Kidney epithelial cell (primary cell): ENCODE results near the gene DPCD. TPM values are rescaled to one million over a fixed set of nuclear protein-coding genes. Genes with fewer than 3 reads are reported as not detected.

ENCODE experiments used
- DNase-seq: peaks from one replicate; pipeline ENCODE4 v3.0.0-alpha.2; 2010; ENCODE audit warnings: low read depth
- H3K27me3 ChIP-seq: 2 replicates; pipeline ENCODE4 v1.6.0; 2011; ENCODE audit warnings: low read length; ENCODE audit not compliant: control insufficient read depth, insufficient read depth
- H3K36me3 ChIP-seq: 2 replicates; pipeline ENCODE4 v1.5.1; 2011; ENCODE audit warnings: low read length; ENCODE audit not compliant: control insufficient read depth, insufficient read depth
- H3K4me3 ChIP-seq: 2 replicates; pipeline ENCODE4 v1.5.1; 2011; ENCODE audit warnings: low read depth, mild to moderate bottlenecking, control low read depth, low read length
- total RNA-seq: library from RNA; depleted of rRNA; stranded (reverse); fragments of >200 nt; gene quantifications from 2 replicates; pipeline ENCODE4 v1.2.3, GENCODE V29; 2015
- TF ChIP-seq, protein P1 (sequence below): IDR thresholded peaks from 2 replicates; pipeline ENCODE4 v1.5.1; 2011; ENCODE audit warnings: mild to moderate bottlenecking, moderate library complexity, low read length, control low read depth, inconsistent platforms; ENCODE audit not compliant: insufficient read depth, poor library complexity, severe bottlenecking

The DPCD gene
- total RNA-seq, 1 donor from 2014 or later: 51.4 TPM

- DNase-seq: no peak
- Histone ChIP-seq H3K36me3 (no peaks in the 10 kb centered on the region), H3K4me3 (no peak overlapping the region), H3K27me3 (no peaks in the 10 kb centered on the region)
- TF ChIP-seq, protein P1, sequence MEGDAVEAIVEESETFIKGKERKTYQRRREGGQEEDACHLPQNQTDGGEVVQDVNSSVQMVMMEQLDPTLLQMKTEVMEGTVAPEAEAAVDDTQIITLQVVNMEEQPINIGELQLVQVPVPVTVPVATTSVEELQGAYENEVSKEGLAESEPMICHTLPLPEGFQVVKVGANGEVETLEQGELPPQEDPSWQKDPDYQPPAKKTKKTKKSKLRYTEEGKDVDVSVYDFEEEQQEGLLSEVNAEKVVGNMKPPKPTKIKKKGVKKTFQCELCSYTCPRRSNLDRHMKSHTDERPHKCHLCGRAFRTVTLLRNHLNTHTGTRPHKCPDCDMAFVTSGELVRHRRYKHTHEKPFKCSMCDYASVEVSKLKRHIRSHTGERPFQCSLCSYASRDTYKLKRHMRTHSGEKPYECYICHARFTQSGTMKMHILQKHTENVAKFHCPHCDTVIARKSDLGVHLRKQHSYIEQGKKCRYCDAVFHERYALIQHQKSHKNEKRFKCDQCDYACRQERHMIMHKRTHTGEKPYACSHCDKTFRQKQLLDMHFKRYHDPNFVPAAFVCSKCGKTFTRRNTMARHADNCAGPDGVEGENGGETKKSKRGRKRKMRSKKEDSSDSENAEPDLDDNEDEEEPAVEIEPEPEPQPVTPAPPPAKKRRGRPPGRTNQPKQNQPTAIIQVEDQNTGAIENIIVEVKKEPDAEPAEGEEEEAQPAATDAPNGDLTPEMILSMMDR: no peak
These were observed 30.8 kb downstream of the DPCD start for GRCh38 chr10:101618871-101619270.

DNA sequence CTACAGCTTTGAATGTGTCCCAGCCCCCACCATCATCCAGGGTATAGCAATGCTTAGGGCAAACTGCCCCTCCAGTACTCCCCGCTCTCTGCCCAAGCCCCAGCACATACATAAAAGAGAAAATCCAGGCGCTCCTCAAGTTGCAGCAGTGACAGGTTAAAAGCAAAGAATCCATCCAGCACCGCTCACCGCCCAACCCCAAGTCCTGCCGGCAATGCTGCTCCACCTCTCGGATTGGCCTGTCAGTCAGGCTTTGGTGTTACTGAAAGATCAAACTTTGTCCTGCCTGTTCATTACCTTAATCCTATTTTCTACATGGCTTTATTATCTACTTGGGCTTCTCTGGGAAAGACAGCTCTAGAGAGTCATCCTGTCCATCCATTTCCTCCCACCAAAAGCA is 31.9 kb downstream of the DPCD start:
- DNase-seq: no peak
- TF ChIP-seq, protein P1: no peak
- Histone ChIP-seq H3K27me3 (no peaks in the 10 kb centered on the region), H3K36me3 (no peaks in the 10 kb centered on the region), H3K4me3 (no peak overlapping the region)

DNA sequence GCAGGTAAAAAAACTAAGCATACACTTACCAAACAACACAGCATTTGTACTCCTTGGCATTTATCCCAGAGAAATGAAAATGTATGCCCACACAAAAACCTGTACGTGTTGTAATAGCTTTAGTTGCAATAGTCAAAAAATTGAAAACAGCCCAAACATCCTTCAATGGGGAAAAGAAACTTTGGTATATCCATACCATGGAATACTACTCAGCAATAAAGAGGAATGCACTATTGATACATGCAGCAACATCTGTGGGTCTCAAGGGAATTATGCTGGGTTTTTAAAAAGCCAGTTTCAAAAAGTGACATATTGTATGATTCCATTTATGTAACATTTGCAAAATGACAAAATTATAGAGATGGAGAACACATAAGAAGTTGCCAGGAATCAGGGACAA is 35.4 kb downstream of the DPCD start:
- no peaks in the 10 kb centered on the region for H3K36me3 ChIP-seq
- no peaks in the 10 kb centered on the region for H3K27me3 ChIP-seq
- H3K4me3 ChIP-seq: no peak overlapping the region
- TF ChIP-seq, protein P1: no peak
- no peak for DNase-seq

DNA sequence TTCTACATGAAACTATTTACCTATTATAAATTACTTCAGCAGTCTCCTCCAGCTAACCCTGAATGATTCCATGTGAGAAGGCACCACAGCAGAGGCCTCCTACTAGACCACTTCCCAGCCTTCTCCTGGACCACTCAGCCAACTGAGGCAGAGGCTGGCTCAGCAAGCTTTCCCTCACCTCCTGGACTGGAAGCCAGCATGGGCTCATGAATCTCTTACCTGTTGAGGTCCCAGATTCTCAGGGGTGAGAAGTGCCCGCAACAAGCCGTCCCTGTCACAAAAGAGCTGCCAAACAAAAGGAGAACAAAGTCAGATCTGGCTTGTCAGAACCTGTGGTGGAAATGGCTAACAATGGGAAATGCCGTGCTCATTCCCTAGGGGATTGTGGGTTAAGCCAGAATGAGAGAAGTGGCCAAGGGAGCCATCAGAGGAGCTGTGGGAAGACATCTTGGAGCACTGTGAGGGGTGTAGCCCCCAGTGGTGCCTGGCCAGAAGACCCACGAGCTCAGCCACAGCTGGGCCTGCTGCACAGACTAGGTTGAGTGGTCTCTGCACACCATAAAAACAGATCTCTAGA is 36.5 kb downstream of the DPCD start:
- no peak for DNase-seq
- TF ChIP-seq, protein P1: no peak
- no peaks in the 10 kb centered on the region for H3K27me3 ChIP-seq
- H3K4me3 ChIP-seq: no peak overlapping the region
- H3K36me3 ChIP-seq: no peaks in the 10 kb centered on the region

- DNase-seq: no peak
- TF ChIP-seq, protein P1: no peak
- Histone ChIP-seq H3K27me3 (no peaks in the 10 kb centered on the region), H3K36me3 (no peaks in the 10 kb centered on the region), H3K4me3 (no peak overlapping the region)
These were observed 37.8 kb downstream of the DPCD start for GRCh38 chr10:101625821-101626412.
